Vagina (tissue), 2 donors: ENCODE data around the gene KCNG2.

Experiments
- CTCF ChIP-seq, 3 experiments: fragments of 450-650 bp in 2 of 3; fragments of 200-600 bp in 1 of 3; sonication (generic) in 1 of 3; IDR thresholded peaks; one replicate each; pipeline ENCODE4 v1.5.1; 2017 to 2019; ENCODE audit warnings: antibody characterized with exemption in 3 of 3, mild to moderate bottlenecking in 2 of 3, moderate library complexity in 2 of 3
- POLR2A ChIP-seq, 2 donors: fragments of 450-650 bp; IDR thresholded peaks; one replicate each; pipeline ENCODE4 v1.6.1; 2017; ENCODE audit warnings: antibody characterized with exemption in 2 of 2, mild to moderate bottlenecking in 2 of 2, moderate library complexity in 2 of 2

- TF ChIP-seq CTCF (IDR thresholded peaks at IDR 0.05) = no peak
- TF ChIP-seq POLR2A (IDR thresholded peaks at IDR 0.05) = no peak
Measured at GRCh38 chr18:79923896-79924585, 126.3 kb downstream of the KCNG2 start.
